ENCODE results near the gene NFKBIB. TPM values are rescaled to one million over a fixed set of nuclear protein-coding genes. Genes with fewer than 3 reads are reported as not detected.

NFKBIB gene
- total RNA-seq, 1 donor = 12.7 TPM

DNA sequence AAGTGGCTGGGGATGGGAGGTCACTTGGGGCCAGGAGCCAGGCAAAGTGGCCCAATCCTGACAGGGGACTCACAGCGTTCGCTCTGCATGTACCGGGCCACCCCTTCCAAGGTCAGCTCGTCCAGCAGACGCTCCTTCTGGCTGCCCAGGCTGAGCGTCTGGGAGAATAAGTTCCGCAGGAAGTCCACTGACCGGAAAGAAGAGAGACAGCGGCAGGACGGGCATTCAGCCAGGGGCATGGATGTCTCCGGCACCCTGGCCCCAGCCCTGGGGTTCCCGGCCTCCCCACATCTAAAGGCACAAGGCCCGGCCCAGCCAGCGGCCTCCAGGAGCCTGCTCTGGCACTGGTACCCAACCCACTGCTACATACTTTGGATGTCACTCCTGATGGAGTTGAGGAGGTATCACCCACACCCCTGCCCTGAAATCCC is 6.4 kb upstream of the NFKBIB start:
- Histone ChIP-seq H3K27me3 (ENCODE audit: insufficient read depth, low read length) (no peaks in the 10 kb centered on the region), H3K4me1 (ENCODE audit: insufficient read depth, low read length) (peaks cover under 1% of the 10 kb centered on the region), H3K79me2 (ENCODE audit: insufficient read depth, low read length) (peaks cover 26% of the 10 kb centered on the region), H3K9me3 (ENCODE audit: low read depth, low read length) (no peaks in the 10 kb centered on the region), H3K4me3 (ENCODE audit: insufficient read depth, low read length) (no peak overlapping the region), H2AFZ (ENCODE audit: low read length) (no peak overlapping the region), H4K20me1 (ENCODE audit: insufficient read depth, low read length) (peaks cover 6% of the 10 kb centered on the region), H3K36me3 (ENCODE audit: insufficient read depth, low read length) (peaks cover 7% of the 10 kb centered on the region), H3K27ac (ENCODE audit: low read depth, low read length) (no peak overlapping the region), H3K4me2 (ENCODE audit: insufficient read depth, low read length) (no peak overlapping the region)
- peak; percentile 66 for DNase-seq (ENCODE audit: insufficient read length, low spot score, missing footprints)
- TF ChIP-seq, protein P1, sequence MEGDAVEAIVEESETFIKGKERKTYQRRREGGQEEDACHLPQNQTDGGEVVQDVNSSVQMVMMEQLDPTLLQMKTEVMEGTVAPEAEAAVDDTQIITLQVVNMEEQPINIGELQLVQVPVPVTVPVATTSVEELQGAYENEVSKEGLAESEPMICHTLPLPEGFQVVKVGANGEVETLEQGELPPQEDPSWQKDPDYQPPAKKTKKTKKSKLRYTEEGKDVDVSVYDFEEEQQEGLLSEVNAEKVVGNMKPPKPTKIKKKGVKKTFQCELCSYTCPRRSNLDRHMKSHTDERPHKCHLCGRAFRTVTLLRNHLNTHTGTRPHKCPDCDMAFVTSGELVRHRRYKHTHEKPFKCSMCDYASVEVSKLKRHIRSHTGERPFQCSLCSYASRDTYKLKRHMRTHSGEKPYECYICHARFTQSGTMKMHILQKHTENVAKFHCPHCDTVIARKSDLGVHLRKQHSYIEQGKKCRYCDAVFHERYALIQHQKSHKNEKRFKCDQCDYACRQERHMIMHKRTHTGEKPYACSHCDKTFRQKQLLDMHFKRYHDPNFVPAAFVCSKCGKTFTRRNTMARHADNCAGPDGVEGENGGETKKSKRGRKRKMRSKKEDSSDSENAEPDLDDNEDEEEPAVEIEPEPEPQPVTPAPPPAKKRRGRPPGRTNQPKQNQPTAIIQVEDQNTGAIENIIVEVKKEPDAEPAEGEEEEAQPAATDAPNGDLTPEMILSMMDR (IDR thresholded peaks at IDR 0.05; ENCODE audit: extremely low read depth, low read depth, low read length) = no peak

DNA sequence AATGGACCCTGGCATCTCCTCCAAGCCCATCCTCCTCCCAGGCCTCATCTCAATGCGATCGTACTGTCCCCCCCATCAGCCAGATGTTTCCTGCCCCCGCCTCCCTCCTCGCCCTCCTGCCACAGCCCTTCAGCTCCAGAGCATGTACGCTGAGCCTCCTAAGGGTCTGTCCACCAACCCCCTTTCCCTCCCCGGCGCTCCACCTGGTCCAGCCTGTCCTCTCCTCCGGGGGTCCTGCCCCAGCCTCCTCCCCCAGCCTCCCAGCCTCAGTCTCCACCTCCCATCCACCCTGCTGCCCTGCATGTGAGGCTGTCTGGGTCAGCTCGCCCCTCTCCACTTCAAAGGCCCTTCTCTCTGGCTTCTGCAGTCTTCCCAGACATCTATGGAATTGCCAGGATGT is 4.8 kb upstream of the NFKBIB start:
- no peaks in the 10 kb centered on the region for H3K36me3 ChIP-seq (ENCODE audit: insufficient read depth, low read length)
- H3K4me1 ChIP-seq (ENCODE audit: insufficient read depth, low read length) = peaks cover 7% of the 10 kb centered on the region
- H3K27me3 ChIP-seq (ENCODE audit: insufficient read depth, low read length) = no peaks in the 10 kb centered on the region
- peaks cover 36% of the 10 kb centered on the region for H3K79me2 ChIP-seq (ENCODE audit: insufficient read depth, low read length)
- no peak overlapping the region for H3K4me2 ChIP-seq (ENCODE audit: insufficient read depth, low read length)
- DNase-seq (ENCODE audit: insufficient read length, low spot score, missing footprints) = peak; percentile 62
- TF ChIP-seq, protein P1 (IDR thresholded peaks at IDR 0.05; ENCODE audit: extremely low read depth, low read depth, low read length) = no peak
- no peak overlapping the region for H3K4me3 ChIP-seq (ENCODE audit: insufficient read depth, low read length)
- no peak overlapping the region for H3K27ac ChIP-seq (ENCODE audit: low read depth, low read length)
- no peak overlapping the region for H2AFZ ChIP-seq (ENCODE audit: low read length)
- peaks cover 6% of the 10 kb centered on the region for H4K20me1 ChIP-seq (ENCODE audit: insufficient read depth, low read length)
- no peaks in the 10 kb centered on the region for H3K9me3 ChIP-seq (ENCODE audit: low read depth, low read length)

DNA sequence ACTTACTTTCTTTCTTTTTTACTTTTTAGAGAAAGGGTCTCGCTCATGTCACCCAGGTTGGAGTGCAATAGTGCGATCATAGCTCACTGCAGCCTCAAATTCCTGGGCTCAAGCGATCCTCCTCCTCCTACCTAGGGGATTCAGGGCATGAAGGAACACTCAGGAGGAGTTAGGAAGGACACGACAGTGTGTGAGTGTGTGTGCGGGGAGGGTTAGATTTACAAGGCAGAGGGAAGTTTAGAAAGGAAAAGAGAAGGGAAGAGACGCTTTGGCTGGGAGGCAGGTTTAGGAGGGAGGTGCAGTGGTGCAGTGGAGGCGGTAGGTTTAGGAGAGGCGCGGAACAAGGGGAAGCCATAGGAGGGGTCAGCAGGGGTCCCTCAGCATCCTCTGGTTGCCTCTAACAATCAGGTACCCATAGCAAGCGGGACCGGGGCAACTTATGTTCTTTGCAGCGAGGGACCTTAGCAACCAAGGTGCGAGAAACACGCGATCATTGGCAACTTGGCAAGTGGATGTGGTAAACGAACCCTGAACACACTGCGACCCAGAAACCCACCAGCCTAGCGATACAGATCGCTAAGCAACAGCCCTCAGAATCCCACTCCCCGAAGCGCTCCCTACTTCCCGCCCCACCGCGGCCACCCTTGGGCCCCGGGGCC is 852 bp upstream of the NFKBIB start:
- Histone ChIP-seq H3K4me3 (ENCODE audit: insufficient read depth, low read length) (peak overlapping the region; percentile 84), H3K9me3 (ENCODE audit: low read depth, low read length) (no peaks in the 10 kb centered on the region), H2AFZ (ENCODE audit: low read length) (peak overlapping the region; percentile 97), H3K79me2 (ENCODE audit: insufficient read depth, low read length) (peaks cover 59% of the 10 kb centered on the region), H3K4me2 (ENCODE audit: insufficient read depth, low read length) (peak overlapping the region; percentile 99), H3K27ac (ENCODE audit: low read depth, low read length) (peak overlapping the region; percentile 79), H3K27me3 (ENCODE audit: insufficient read depth, low read length) (no peaks in the 10 kb centered on the region), H3K36me3 (ENCODE audit: insufficient read depth, low read length) (no peaks in the 10 kb centered on the region), H4K20me1 (ENCODE audit: insufficient read depth, low read length) (peaks cover 6% of the 10 kb centered on the region), H3K4me1 (ENCODE audit: insufficient read depth, low read length) (peaks cover 17% of the 10 kb centered on the region)
- TF ChIP-seq, protein P1 (IDR thresholded peaks at IDR 0.05; ENCODE audit: extremely low read depth, low read depth, low read length) = no peak
- DNase-seq (ENCODE audit: insufficient read length, low spot score, missing footprints) = peak; percentile 87

DNA sequence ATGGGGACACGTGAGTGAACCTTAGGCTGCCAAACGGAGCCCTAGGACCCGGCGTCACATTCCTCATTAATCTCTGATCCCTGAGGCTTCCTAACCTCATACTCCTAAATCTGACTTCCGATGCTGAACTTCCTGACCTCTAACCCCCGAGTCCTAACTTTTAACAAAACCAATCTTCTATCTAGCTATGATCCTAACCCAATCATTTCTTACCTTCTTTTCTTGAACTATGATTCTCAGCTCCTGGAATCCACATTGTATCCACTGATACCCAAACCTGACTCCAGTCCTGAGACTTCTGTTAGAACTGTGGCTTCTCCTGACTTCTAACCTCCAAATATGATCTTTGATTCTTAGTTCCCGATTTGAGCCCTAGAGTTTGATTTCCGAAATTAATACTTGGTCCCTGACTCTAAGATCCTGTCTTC is 447 bp downstream of the NFKBIB start:
- Histone ChIP-seq H3K9me3 (ENCODE audit: low read depth, low read length) (no peaks in the 10 kb centered on the region), H3K4me2 (ENCODE audit: insufficient read depth, low read length) (peak overlapping the region; percentile 99)
- DNase-seq (ENCODE audit: insufficient read length, low spot score, missing footprints) = peak; percentile 72

More for the DNA sequence above, 447 bp downstream of the NFKBIB start:
- Histone ChIP-seq H2AFZ (ENCODE audit: low read length) (peak overlapping the region; percentile 92), H3K4me1 (ENCODE audit: insufficient read depth, low read length) (peaks cover 17% of the 10 kb centered on the region), H3K27ac (ENCODE audit: low read depth, low read length) (peak overlapping the region; percentile 91), H3K4me3 (ENCODE audit: insufficient read depth, low read length) (peak overlapping the region; percentile 84), H4K20me1 (ENCODE audit: insufficient read depth, low read length) (peaks cover 6% of the 10 kb centered on the region), H3K79me2 (ENCODE audit: insufficient read depth, low read length) (peaks cover 59% of the 10 kb centered on the region), H3K27me3 (ENCODE audit: insufficient read depth, low read length) (no peaks in the 10 kb centered on the region), H3K36me3 (ENCODE audit: insufficient read depth, low read length) (peaks cover 2% of the 10 kb centered on the region)
- TF ChIP-seq, protein P1 (IDR thresholded peaks at IDR 0.05; ENCODE audit: extremely low read depth, low read depth, low read length) = no peak

All from osteoblast (primary cell).